Uterus (tissue), 2 donors: ENCODE data around the gene ST7.
"Not testable (repeated sequence)": the region's sequence is repeated elsewhere in the genome, so short reads cannot be mapped to it uniquely, and the experiment has no call there.

Source experiments
- POLR2A ChIP-seq, 2 donors: fragments of 450-650 bp; IDR thresholded peaks; one replicate each; pipeline ENCODE4 v1.6.1; 2016; ENCODE audit warnings: antibody characterized with exemption in 2 of 2, mild to moderate bottlenecking in 1 of 2, moderate library complexity in 1 of 2
- TF ChIP-seq, protein P1 (sequence below), 4 experiments: fragments of 200-600 bp in 2 of 4; fragments of 450-650 bp in 2 of 4; sonication (generic) in 2 of 4; IDR thresholded peaks; one replicate each; pipeline ENCODE4 v1.5.1; 2016 to 2019; ENCODE audit warnings: antibody characterized with exemption in 4 of 4, mild to moderate bottlenecking in 2 of 4, moderate library complexity in 1 of 4

DNA sequence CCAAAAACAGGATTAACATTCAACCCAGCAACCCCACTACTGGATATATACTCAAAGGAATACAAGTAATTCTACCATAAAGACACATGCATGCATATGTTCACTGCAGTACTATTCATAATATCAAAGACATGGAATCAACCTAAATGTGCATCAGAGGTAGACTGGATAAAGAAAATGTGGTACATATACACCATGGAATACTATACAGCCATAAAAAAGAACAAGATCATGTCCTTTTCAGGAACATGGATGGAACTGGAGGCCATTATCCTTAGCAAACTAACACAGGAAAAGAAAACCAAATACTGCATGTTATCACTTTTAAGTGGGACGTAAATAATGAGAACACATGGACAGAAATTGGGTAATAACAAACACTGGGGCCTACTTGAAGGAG lies 77.5 kb downstream of the ST7 start:
- TF ChIP-seq, protein P1, sequence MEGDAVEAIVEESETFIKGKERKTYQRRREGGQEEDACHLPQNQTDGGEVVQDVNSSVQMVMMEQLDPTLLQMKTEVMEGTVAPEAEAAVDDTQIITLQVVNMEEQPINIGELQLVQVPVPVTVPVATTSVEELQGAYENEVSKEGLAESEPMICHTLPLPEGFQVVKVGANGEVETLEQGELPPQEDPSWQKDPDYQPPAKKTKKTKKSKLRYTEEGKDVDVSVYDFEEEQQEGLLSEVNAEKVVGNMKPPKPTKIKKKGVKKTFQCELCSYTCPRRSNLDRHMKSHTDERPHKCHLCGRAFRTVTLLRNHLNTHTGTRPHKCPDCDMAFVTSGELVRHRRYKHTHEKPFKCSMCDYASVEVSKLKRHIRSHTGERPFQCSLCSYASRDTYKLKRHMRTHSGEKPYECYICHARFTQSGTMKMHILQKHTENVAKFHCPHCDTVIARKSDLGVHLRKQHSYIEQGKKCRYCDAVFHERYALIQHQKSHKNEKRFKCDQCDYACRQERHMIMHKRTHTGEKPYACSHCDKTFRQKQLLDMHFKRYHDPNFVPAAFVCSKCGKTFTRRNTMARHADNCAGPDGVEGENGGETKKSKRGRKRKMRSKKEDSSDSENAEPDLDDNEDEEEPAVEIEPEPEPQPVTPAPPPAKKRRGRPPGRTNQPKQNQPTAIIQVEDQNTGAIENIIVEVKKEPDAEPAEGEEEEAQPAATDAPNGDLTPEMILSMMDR (IDR thresholded peaks at IDR 0.05): not testable (repeated sequence)
- TF ChIP-seq POLR2A (IDR thresholded peaks at IDR 0.05): not testable (repeated sequence)
